K562 (cell line): ENCODE results near the gene ABHD17C. TPM values are rescaled to one million over a fixed set of nuclear protein-coding genes. Genes with fewer than 3 reads are reported as not detected.

Experiments used
- ATAC-seq: fragments of 200-7000 bp; cut with Tn5 transposase; 3 replicates; pipeline ENCODE4 v1.9.1; 2020; ENCODE audit warnings: moderate library complexity
- BruUV-seq: library from RNA; stranded (reverse); fragments of 400-500 nt; replicated peaks from 2 replicates; lab custom pipeline; 2021; lab: Mats Ljungman, UMichigan
- CTCF ChIA-PET: fragments of 300-600 bp; formaldehyde crosslinking; extraction: SDS; loops from one replicate; lab custom pipeline; 2021; ENCODE audit warnings: low intra/inter-chr PET ratio; lab: Yijun Ruan, JAX
- POLR2A ChIA-PET: fragments of 300-600, 350-650 bp; sonication (Branson Sonifier 250); formaldehyde crosslinking; extraction: SDS; loops from one replicate; lab custom pipeline; 2021; ENCODE audit warnings: antibody characterized with exemption, inconsistent platforms; lab: Yijun Ruan, JAX
- DNase-seq, 4 experiments: peaks; one replicate each; pipeline versions ENCODE4 v3.0.0 to v3.0.0-alpha.2; 2011 to 2018; ENCODE audit warnings: low spot score in 3 of 4, mixed read lengths in 3 of 4; ENCODE audit errors: extremely low read depth in 1 of 4
- FAIRE-seq: peaks from 2 replicates; lab custom pipeline; 2011; peaks lifted over from hg19 to GRCh38; lab: Jason Lieb, UNC
- H2AFZ ChIP-seq: 2 replicates; pipeline ENCODE4 v1.6.0; 2011; ENCODE audit warnings: low read depth, low read length, control low read depth, inconsistent platforms
- H3K27ac ChIP-seq: fragments of 200-600 bp; 3 replicates; pipeline ENCODE4 v1.8.0; 2011; ENCODE audit warnings: low read depth, mild to moderate bottlenecking, control low read depth, inconsistent platforms, low read length, moderate library complexity, mixed read lengths; ENCODE audit errors: extremely low read depth
- H3K27me3 ChIP-seq, 2 experiments: fragments of 300-600 bp in 1 of 2; 2 replicates in 1 of 2; 3 replicates in 1 of 2; pipeline versions ENCODE4 v1.6.0 to v1.8.0; 2011; ENCODE audit warnings: inconsistent platforms in 2 of 2, low read length in 2 of 2, mild to moderate bottlenecking in 1 of 2, mixed read lengths in 1 of 2, moderate library complexity in 1 of 2; ENCODE audit not compliant: control insufficient read depth in 2 of 2, insufficient read depth in 2 of 2
- H3K36me3 ChIP-seq: fragments of 300-600 bp; 3 replicates; pipeline ENCODE4 v1.8.0; 2011; ENCODE audit warnings: mild to moderate bottlenecking, low read length, inconsistent platforms; ENCODE audit not compliant: control insufficient read depth, insufficient read depth
- H3K4me1 ChIP-seq, 2 experiments: fragments of 200-600 bp in 1 of 2; replicated peaks in 1 of 2; 2 replicates in 1 of 2; 3 replicates in 1 of 2; pipeline versions ENCODE4 v1.5.1 to v1.8.0; 2011; ENCODE audit warnings: inconsistent platforms in 2 of 2, low read length in 2 of 2, mild to moderate bottlenecking in 1 of 2, mixed read lengths in 1 of 2, moderate library complexity in 1 of 2; ENCODE audit not compliant: control insufficient read depth in 2 of 2, insufficient read depth in 2 of 2
- H3K4me2 ChIP-seq: 2 replicates; pipeline ENCODE4 v1.6.1; 2011; ENCODE audit warnings: low read length, control low read depth, inconsistent platforms, mixed read lengths; ENCODE audit not compliant: insufficient read depth
- H3K4me3 ChIP-seq: fragments of 200-600 bp; sonication (generic), shearing (Covaris generic); 2 replicates; pipeline ENCODE4 v1.5.1; 2016; ENCODE audit warnings: control low read depth, inconsistent platforms
- H3K79me2 ChIP-seq: fragments of 200-600 bp; 3 replicates; pipeline ENCODE4 v1.8.0; 2011; ENCODE audit warnings: low read length, inconsistent platforms; ENCODE audit not compliant: control insufficient read depth, insufficient read depth
- H3K9ac ChIP-seq, 2 experiments: 2 replicates each; pipeline versions ENCODE4 v1.6.0 to v1.6.1; 2011; ENCODE audit warnings: low read depth in 2 of 2, low read length in 2 of 2, control low read depth in 1 of 2, inconsistent platforms in 1 of 2, mild to moderate bottlenecking in 1 of 2, mixed read lengths in 1 of 2; ENCODE audit not compliant: insufficient read depth in 1 of 2
- H3K9me1 ChIP-seq: one replicate; pipeline ENCODE4 v1.6.0; 2011; ENCODE audit warnings: inconsistent platforms, mild to moderate bottlenecking, low read length, moderate library complexity; ENCODE audit not compliant: control insufficient read depth, insufficient read depth
- H3K9me3 ChIP-seq: replicated peaks from 2 replicates; pipeline ENCODE4 v1.5.1; 2011; ENCODE audit warnings: low read depth, low read length, inconsistent platforms; ENCODE audit not compliant: control insufficient read depth, insufficient read depth
- H4K20me1 ChIP-seq: replicated peaks from 2 replicates; pipeline ENCODE4 v1.6.1; 2011; ENCODE audit warnings: low read length, inconsistent platforms, mixed read lengths; ENCODE audit not compliant: control insufficient read depth, insufficient read depth
- BHLHE40 ChIP-seq: IDR thresholded peaks from 2 replicates; pipeline ENCODE4 v1.6.1; 2011; ENCODE audit warnings: low read length, improper control_type of control experiment
- LARP7 ChIP-seq: fragments of 450-650 bp; IDR thresholded peaks from 2 replicates; pipeline ENCODE4 v1.6.1; 2016
- MAFG ChIP-seq: fragments of 450-650 bp; conservative IDR thresholded peaks from 2 replicates; pipeline ENCODE4 v1.6.1; 2016; ENCODE audit warnings: missing genetic modification characterization, missing compliant biosample characterization
- MITF ChIP-seq: IDR thresholded peaks from 2 replicates; pipeline ENCODE4 v1.6.1; 2014; ENCODE audit warnings: antibody characterized with exemption
- PBX2 ChIP-seq, 2 experiments: IDR thresholded peaks in 1 of 2; conservative IDR thresholded peaks in 1 of 2; 2 replicates each; pipeline ENCODE4 v1.6.1; 2016; ENCODE audit warnings: low read depth in 2 of 2, mild to moderate bottlenecking in 1 of 2, missing compliant biosample characterization in 1 of 2, missing genetic modification characterization in 1 of 2, moderate library complexity in 1 of 2
- POLR2B ChIP-seq: fragments of 450-650 bp; IDR thresholded peaks from 2 replicates; pipeline ENCODE4 v1.6.1; 2018; ENCODE audit warnings: low read depth; ENCODE audit not compliant: partially characterized antibody
- POLR2G ChIP-seq: fragments of 200-400 bp; formaldehyde crosslinking; IDR thresholded peaks from 2 replicates; pipeline ENCODE4 v1.6.1; 2017; ENCODE audit warnings: low read depth, mild to moderate bottlenecking, antibody characterized with exemption, low read length, moderate library complexity
- SLC30A9 ChIP-seq: fragments of 250-450 bp; sonication (Bioruptor Pico); IDR thresholded peaks from 2 replicates; pipeline ENCODE4 v1.8.0; 2022; ENCODE audit warnings: mild to moderate bottlenecking, moderate library complexity
- TRIM24 ChIP-seq, 2 experiments: fragments of 450-650 bp; IDR thresholded peaks; 2 replicates each; pipeline ENCODE4 v1.6.1; 2016
- ZFP91 ChIP-seq: sonication (generic); formaldehyde crosslinking; IDR thresholded peaks from 2 replicates; pipeline ENCODE4 v1.8.0; 2022; ENCODE audit warnings: mild to moderate bottlenecking, missing genetic modification reagents
- ZNF311 ChIP-seq: fragments of 250-450 bp; sonication (Bioruptor Pico); IDR thresholded peaks from 2 replicates; pipeline ENCODE4 v1.4.0; 2020; ENCODE audit warnings: mild to moderate bottlenecking, moderate library complexity
- ZNF395 ChIP-seq: fragments of 200-800 bp; sonication (Bioruptor generic); IDR thresholded peaks from 2 replicates; pipeline ENCODE4 v1.6.1; 2017; ENCODE audit warnings: missing genetic modification characterization, missing compliant biosample characterization
- WGBS: fragments of 100-300 bp; shearing (Covaris generic); methylation state at CpG from one replicate; pipeline ENCODE4 v1.1.6; 2016; ENCODE audit warnings: low coverage, mixed read lengths; ENCODE audit not compliant: insufficient coverage; ENCODE audit errors: missing lambda C conversion rate; 5-methylcytosine and 5-hydroxymethylcytosine counted together
- in situ Hi-C: fragments of 300-500 bp; cut with MboI; formaldehyde crosslinking; loops from 4 replicates; pipeline ENCODE4 v1.15.0; 2018; ENCODE audit warnings: inconsistent platforms, mixed read lengths
- intact Hi-C: fragments of 100-400 bp; cut with micrococcal nuclease; formaldehyde crosslinking; loops from 2 replicates; pipeline ENCODE4 v1.14.2; 2022
- polyA plus RNA-seq, 8 experiments: library from polyadenylated mRNA; depleted of rRNA in 4 of 8; stranded (reverse) in 5 of 8; unstranded in 3 of 8; fragments of >200 nt; fragmentation: Nextera tagmentation in 2 of 8; fragmentation: Illumina TruSeq in 1 of 8; extraction: Ambion mirVana in 2 of 8; extraction: Trizol in 1 of 8; gene quantifications; 2 replicates each; pipeline versions ENCODE4 v1.2.1 to v1.2.3, GENCODE V29; 2011 to 2014; ENCODE audit warnings: inconsistent platforms in 1 of 8, missing spikeins in 1 of 8
- total RNA-seq, 7 experiments: library from RNA; depleted of rRNA in 6 of 7; stranded (reverse); fragments of >200 nt in 6 of 7; fragmentation: Illumina TruSeq in 2 of 7; extraction: Trizol in 2 of 7; gene quantifications; 2 replicates each; pipeline versions ENCODE4 v1.2.1 to v1.2.3, GENCODE V29; 2011 to 2021; ENCODE audit warnings: low replicate concordance in 1 of 7

Gene ABHD17C
- total and polyA plus RNA-seq, 9 of the 15 experiments (the other 6 are each of a cell fraction or from before 2014, with no cell fraction given) = 0.04 to 0.42 (median 0.19) TPM; not detected in 1

GRCh38 chr15:80777137-80777536 lies 82.0 kb downstream of the ABHD17C start (continued):
- TF ChIP-seq PBX2 (CRISPR knock-in tag; IDR thresholded peaks at IDR 0.05; ENCODE audit: low read depth) = no peak
- no peak for TF ChIP-seq PBX2 (tag; conservative IDR thresholded peaks at IDR 0.05; ENCODE audit: low read depth)
- TF ChIP-seq, all 486 proteins: peak for 0

- Histone ChIP-seq H3K27ac (no peak overlapping the region), H3K79me2 (no peaks in the 10 kb centered on the region), H3K4me1 (peaks cover 0 to 18% of the 10 kb centered on the region in 2 experiments; a peak in 2 of 5 replicates), H2AFZ (no peak overlapping the region), H3K27me3 (peaks cover 14 to 31% of the 10 kb centered on the region in 2 experiments; a peak in 4 of 5 replicates), H3K4me3 (no peak overlapping the region), H3K9ac (no peak overlapping the region), H3K9me1 (no peaks in the 10 kb centered on the region), H3K36me3 (no peaks in the 10 kb centered on the region), H4K20me1 (peaks cover 9% of the 10 kb centered on the region), H3K4me2 (no peak overlapping the region), H3K9me3 (no peaks in the 10 kb centered on the region)
- in situ Hi-C loops = loop anchor here (5.0 kb wide), 1 partner anchor 321 kb away; no protein-coding TSS in a partner anchor
- POLR2A ChIA-PET = interaction anchor here (0.6 to 1.4 kb wide), 2 partner anchors 8 to 132 kb away, joined by 3 to 4 read pairs; no protein-coding TSS in a partner anchor
- intact Hi-C loops = loop anchor here (2.0 kb wide), 1 partner anchor 193 kb away; no protein-coding TSS in a partner anchor
- no peak for ATAC-seq
- no peak for TF ChIP-seq LARP7
- TF ChIP-seq POLR2B = no peak
- TF ChIP-seq ZNF311 (CRISPR knock-in tag) = no peak
- TF ChIP-seq BHLHE40 = no peak
- no peak for TF ChIP-seq POLR2G
- TF ChIP-seq MITF = no peak
- no peak for TF ChIP-seq ZNF395 (CRISPR knock-in tag)
- no peak for TF ChIP-seq MAFG (tag)
- no peak for TF ChIP-seq ZFP91 (CRISPR knock-in tag)
- no peak for TF ChIP-seq SLC30A9 (CRISPR knock-in tag)
- TF ChIP-seq TRIM24 (IDR thresholded peaks at IDR 0.05) = no peak
- no TSS peak for BruUV-seq
- 3% methylated on average over 10 of the region's 10 CpGs for WGBS
- no peak for FAIRE-seq
- CTCF ChIA-PET = interaction anchor here (0.6 to 1.9 kb wide), 5 partner anchors 192 to 322 kb away, joined by 3 to 11 read pairs (median 5); no protein-coding TSS in a partner anchor
- DNase-seq = no peak
Measured at GRCh38 chr15:80777826-80778620, 82.9 kb downstream of the ABHD17C start.
